ENCODE measurements around the gene TMIGD3.

Gene TMIGD3

DNA sequence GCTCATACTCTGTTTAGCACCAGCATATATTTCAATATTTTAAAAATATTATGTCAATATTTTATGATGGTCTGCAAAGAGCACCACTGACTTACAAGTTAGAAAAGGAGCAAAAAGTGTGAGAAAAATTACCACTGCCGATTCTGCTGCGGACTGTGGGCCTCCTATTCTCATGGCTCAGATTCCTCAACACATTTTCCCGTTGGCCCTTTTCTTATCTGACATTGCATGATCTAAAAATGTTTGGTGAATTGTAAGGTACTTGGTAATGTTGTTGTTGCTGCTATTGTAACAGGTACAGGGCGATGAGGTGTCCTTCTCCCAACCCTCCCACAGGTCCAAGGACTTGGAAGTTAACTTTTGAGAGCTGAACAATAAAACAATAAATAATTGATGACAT, 28.9 kb downstream of the TMIGD3 start:
- DNase-seq (ENCODE audit: low read depth in 2 of 2), result no peak

DNA sequence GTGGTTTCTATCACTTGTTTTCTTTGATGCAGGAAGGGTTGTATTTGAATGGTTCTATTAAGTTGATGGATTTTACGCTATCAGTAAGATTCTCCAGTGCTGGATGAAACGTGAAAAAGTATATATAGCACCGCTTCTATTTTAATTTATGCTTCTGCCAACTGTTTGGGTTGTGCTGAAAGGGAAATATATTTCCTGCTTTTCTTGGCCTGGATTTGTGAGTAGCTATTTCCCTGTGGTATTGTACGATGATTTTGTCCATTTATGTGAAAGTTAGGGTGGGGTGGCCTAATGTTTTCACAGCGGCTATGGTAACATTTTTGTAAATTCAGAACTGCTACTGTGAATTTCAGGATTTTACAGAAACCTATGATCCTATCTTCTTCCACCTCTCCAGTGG, 29.3 kb downstream of the TMIGD3 start:
- DNase-seq (ENCODE audit: low read depth in 2 of 2), result no peak

DNA sequence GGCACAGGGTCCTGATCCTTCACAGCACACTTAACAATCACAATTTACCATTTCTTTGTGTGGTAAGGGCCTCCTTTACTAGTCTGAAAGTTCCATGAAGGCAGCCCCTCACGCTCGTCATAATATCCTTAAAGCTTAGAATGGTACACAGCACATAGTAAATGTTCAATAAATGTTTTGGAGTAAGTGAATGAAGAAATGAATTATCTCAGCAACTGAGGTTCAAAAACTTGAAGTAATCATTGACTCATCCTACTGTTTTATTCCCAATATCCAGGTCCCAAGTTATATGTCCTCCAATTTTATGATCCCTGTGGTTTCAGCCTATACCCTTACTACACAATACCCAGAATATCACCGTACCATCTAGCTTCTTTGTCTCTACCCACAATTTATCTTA, 31.9 kb downstream of the TMIGD3 start:
- no peak for DNase-seq (ENCODE audit: low read depth in 2 of 2)

DNA sequence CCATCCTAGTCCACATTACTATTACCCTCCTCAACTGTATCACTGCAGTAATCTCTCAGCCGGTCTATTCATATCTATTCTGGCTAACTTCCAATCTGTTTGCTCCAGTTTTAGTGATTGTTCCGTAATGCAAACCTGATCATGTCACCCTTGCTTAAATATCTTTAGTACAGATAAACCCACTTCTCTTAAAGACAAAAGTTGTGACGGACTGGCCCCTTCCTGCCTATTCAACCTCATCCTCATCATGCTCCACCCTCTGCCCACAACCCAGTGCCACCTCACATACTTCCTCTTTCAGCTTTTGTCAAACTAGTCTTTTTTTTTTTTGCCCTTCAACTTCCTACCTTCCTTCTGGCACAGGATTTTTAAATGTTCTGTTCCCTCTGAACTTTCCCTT, 32.4 kb downstream of the TMIGD3 start:
- peak; percentile 23 to 49 for DNase-seq (ENCODE audit: low read depth in 2 of 2)

DNA sequence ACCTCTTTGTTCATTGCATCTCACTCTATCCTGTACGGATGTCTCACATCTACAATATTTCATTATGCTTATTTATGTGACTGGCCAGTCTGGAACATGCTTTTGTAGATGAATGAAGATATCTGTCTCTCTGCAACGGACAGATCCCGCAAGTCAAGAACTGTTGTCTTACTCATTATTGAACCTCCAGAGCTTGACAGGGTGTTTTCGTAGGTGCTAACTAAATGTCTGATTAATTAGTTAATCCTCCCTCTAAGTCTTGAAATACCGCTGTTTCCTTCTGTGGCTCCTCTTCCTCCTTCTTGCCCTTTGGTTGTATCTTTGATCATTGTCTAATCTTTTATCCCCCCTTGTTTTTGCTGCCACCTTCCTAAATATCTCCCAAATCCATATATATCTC, 32.8 kb downstream of the TMIGD3 start:
- no peak for DNase-seq (ENCODE audit: low read depth in 2 of 2)

DNA sequence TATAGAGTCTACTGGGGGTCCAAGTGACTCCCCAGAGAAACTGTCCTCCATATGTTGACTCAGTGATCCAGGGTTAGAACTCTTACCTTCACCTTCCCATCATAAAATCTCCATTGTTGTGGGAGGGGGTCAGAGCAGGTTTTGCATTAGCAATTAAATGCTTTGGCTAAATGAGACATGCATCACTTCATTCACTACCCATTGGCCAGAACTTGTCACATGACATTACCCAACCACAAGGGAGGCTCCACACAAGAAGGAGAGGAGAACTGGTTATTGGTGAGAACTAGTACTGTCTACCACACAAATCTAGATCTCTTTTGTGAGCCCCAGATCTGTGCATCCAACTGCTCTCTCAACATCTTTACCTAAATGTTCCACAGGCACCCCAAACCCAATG, 33.9 kb downstream of the TMIGD3 start:
- DNase-seq (ENCODE audit: low read depth in 2 of 2), result no peak

DNA sequence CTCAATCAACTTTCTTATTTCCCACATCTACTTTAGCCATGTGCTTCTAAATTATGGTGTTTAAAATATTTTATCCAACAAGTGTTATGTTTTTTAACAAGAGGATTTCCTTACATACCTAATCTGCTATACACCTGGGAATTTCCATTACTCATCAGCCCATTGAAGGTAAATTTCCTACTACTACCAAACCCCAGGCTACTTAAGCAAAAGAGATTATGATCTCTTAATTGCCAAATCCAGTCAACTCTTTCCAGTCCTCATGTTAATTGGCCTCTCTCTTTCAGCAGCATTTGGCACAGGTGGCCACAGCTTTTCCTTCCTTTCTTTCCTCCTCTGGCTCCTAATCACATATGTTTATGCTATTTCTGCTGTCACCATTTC, 34.7 kb downstream of the TMIGD3 start:
- no peak for DNase-seq (ENCODE audit: low read depth in 2 of 2)

DNA sequence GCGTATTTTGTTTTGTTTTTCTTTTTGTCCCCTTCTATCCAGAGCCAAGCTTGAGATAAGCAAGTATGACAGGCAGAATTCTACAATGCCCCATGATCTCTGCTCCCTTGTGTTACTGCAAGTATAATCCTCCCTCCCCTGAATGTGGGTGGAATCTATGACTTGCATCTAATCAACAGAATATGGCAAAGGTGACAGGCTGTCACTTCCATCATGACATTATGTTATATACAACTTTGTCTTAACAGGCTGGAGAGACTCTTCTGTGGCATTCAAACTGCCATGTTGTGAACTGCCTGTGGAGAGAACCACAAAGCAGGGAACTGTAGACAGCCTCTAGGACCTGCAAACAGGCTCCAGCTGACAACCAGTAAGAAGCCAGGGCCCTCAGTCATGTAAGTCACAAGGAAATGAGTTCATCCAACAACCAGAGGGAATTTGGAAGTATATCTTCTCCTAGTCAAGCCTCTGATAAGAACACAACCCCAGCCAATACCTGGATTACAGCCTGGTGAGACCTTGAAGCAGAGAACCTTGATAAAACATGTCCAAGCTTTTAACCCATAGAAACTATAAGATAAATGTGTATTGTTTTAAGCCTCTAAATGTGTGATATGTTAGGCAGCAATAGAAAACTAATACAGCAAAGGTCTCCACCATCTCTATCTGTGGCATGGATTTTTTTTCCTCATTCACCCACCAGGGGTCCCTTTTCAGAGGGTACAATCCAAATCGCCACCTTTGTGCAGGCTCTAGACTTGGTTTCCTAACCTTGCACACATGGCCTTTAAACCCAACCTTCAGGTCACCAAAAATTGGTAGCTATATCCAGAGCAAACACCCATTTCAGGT, 35.3 kb downstream of the TMIGD3 start:
- no peak for DNase-seq (ENCODE audit: low read depth in 2 of 2)

DNA sequence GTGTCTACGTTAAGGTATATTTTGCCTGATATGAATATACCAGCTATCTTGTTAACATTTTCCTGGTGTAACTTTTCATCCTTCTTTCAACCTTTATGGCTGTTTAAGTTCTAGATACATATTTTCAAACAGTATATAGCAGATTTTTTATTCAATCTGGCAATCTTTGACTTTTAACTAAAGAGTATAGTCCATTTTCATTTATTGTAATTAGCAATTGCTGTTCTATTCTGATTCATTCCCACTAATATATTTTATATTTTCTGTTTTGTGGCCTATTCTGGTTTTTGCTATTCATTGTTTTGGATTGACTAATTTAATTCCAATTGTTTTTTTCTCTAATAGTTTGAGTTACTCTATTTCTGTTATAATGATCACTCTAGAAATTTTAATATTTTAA, 37.0 kb downstream of the TMIGD3 start:
- no peak for DNase-seq (ENCODE audit: low read depth in 2 of 2)

DNA sequence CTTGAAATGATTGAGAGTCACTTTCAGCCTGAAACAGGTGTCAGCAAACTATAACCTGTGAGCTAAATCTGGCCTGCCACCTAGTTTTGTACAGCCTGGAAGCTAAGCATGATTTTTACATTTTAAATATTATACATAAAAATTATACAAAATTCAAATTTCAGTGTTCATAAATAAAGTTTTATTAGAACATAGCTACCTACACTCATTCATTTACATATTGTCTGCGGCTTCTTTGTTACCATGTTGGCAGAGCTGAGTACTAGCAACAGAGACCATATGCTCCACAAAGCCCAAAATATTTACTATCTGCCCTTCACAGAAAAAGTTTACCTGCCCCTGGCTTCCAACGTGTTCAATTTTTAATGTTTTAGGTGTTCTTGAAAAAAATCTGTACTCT, 37.7 kb downstream of the TMIGD3 start:
- no peak for DNase-seq (ENCODE audit: low read depth in 2 of 2)

DNA sequence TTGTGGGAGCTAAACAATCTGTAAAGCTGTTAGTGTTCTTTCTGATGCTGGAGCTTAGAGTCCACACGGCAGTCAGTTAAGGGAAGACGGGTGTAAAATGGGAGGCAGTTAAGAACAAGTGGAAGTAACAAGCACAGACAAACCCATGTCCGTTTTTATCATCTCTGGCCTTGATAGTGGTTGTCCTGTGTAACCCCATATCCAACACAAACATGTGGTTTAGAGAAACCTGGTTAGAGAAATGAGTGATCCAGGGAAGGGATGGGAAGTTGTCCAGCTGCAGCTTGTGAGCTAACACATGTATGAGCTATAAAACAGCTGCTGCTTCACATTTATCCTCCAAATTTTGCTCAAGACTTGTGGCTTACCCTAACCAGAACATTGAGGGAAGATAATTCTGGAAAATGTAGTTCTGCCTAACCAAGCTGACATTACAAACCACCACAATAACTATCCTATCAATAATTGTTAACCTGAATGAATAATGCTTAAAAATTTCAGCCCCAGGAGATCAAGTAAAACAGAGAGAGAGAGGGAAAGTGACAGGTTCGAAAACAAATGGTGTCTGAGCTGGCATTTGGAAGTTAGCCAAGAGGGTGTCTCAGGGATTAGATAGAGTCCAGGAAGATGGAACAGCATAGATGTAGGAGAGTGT, 40.3 kb downstream of the TMIGD3 start:
- no peak for DNase-seq (ENCODE audit: low read depth in 2 of 2)

DNA sequence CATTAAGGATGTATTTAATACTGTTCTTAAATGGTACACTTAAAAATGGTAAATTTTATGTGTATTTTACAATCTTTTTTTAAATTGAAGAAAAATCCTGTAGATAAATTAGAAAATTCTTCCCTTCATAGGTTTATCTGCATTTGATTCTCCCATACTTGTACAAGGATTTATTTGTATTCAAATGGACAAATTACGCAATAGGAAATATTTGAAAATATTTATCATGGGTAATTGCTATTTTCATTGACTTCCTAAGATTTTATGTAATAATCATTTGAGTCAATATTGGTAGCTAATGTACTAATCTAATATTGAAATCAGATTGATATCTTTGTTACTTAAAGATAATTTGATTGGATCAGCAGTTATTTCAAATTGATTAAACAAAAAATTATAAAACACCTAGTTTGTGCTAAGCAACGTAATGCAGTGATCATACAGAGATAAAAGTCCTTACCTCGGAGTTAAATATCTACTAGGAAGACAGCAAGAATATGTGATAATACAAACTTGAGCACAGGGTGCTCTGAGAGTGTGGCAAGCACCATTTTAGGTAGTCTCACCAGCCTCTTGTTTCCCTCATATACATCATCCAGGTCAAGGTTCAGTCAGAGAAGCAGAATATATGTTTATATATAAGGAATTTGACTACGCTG, 40.9 kb downstream of the TMIGD3 start:
- no peak for DNase-seq (ENCODE audit: low read depth in 2 of 2)

DNA sequence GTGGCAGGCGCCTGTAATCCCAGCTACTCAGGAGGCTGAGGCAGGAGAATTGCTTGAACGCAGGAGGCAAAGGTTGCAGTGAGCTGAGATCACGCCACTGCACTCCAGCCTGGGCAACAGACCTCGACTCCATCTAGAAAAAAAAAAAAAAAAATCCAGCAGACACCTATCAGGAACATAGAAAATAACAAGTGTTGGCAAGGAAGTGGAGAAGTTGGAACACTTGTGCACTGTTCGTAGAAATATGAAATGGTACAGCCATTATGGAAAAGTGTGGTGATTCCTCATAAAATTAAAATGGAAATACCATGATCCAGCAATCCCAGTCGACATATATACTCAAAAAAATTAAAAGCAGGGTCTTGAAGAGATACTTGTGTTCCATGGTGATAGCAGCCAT, 41.7 kb downstream of the TMIGD3 start:
- DNase-seq (ENCODE audit: low read depth in 2 of 2), result no peak

DNA sequence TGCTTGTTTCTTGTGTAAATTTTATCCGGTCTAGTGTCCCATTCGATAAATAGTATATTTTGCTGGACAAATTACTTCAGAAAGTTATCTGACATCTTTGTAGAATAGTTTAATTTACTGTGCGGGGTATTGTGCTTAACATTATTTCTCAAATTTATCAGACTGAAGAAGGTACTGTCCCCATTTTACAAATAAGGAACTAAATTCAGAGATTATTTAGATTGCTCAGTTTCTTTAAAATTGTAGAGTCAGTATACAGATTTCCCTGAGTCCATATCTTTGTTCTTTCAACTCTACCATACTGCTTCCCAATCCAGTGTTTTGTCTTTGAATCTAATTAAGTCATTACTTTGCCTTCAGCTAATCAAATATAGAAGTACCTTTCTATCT, 47.8 kb downstream of the TMIGD3 start:
- no peak for DNase-seq (ENCODE audit: low read depth in 2 of 2)

DNA sequence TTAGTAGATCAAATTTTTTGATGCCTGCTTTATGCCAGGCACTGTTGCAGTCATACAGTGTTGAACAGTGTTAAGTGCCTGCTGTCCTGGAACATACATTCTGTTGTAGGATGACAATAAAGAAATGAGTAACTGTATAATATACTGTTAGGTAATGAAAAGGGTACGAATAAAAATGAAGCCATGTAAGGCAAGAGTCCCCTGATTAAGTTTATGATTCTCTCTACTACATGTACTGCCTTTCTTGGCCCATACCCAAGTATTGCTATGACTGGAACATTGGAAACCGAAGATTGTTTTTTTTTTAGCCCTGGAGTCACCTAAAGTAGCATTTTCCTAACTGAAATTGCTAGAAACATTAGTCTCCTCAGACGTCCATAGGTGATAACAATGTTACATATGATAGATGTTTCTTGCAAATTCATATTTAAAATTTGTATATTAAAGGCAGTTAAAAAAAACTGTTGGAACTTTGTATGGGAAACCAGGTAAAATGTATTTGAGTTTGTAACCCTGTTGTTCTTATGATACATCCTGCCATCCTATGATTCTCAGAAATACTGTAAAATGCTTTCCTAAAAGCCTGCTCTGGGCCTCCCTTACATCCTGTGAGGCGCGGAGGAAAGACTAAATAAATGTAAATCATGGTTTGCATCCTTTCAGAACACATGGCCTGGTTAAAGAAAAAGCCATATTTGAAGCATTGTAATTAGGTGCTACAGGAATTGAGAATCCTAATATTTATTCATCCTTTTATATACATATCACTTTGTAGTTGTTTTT, 48.4 kb downstream of the TMIGD3 start:
- no peak for DNase-seq (ENCODE audit: low read depth in 2 of 2)

DNA sequence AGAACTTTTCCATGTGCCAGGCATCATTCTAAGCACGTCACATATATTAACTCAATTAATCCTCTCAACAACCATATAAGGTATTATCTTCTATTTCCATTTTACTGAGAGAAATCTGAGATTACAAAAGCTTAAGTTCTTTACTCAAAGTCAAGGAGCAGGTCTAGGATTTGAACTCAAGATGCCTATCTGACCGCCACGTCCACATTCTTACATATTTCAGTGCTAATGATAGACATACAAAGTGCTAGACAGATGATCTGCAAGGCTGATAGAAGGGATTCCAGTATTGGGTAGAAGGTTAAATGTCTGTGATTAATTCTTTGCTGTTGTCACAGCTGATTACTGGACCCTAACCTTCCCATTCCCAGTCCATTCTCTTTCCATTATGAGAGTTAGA, 49.7 kb downstream of the TMIGD3 start:
- DNase-seq (ENCODE audit: low read depth in 2 of 2), result no peak

DNA sequence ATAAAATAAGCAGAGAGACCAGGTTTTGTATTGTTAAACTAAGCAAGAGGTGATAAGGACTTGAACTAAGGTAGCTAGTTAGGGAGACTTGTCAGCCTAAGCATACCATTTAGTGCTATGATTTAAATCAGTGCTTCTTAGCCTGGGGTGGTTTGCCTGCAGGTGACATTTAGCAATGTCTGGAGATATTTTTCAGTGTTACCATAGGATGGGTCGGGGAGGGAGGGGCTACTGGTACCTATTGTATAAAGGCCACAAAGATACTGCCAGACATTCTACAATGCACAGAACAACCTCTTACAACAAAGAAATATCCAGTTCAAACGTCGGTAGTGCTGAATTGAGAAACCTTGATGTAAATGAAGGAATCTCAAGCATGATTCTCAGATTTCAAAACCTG, 50.9 kb downstream of the TMIGD3 start:
- no peak for DNase-seq (ENCODE audit: low read depth in 2 of 2)

DNA sequence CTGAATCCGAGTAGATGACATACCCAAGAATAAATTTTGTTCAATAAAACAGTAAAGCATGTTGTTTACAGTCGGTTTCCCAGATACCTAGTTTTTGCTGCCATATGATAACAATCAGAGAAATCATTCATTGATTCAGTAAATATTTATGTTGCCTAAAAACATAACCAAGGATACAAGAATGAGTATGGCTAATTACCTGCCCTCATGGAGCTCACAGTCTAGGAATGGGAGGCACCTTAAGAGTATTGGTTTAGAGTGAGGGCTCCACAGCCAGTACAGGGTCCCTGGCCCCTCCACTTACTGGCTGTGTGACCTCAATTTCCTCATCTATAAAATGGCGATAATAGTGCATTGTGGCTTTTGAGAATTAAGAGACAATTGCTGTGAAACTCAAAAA, 53.2 kb downstream of the TMIGD3 start:
- no peak for DNase-seq (ENCODE audit: low read depth in 2 of 2)

DNA sequence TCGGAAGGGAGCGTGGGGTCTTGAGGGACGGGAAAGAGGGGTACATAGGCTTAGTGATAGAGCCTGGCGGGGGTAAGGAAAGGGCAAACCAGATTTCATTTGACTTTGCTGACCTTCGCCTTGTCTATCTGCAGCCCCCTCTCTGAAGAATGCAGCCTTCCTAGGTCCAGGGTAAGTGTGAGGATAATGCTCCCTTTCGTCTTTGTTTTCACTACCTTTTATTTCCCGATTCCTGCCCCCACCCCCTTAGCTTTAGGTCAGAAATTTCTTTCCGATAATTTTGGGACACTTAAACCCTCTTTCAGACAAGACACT, 53.8 kb downstream of the TMIGD3 start:
- DNase-seq (ENCODE audit: low read depth in 2 of 2), result no peak

DNA sequence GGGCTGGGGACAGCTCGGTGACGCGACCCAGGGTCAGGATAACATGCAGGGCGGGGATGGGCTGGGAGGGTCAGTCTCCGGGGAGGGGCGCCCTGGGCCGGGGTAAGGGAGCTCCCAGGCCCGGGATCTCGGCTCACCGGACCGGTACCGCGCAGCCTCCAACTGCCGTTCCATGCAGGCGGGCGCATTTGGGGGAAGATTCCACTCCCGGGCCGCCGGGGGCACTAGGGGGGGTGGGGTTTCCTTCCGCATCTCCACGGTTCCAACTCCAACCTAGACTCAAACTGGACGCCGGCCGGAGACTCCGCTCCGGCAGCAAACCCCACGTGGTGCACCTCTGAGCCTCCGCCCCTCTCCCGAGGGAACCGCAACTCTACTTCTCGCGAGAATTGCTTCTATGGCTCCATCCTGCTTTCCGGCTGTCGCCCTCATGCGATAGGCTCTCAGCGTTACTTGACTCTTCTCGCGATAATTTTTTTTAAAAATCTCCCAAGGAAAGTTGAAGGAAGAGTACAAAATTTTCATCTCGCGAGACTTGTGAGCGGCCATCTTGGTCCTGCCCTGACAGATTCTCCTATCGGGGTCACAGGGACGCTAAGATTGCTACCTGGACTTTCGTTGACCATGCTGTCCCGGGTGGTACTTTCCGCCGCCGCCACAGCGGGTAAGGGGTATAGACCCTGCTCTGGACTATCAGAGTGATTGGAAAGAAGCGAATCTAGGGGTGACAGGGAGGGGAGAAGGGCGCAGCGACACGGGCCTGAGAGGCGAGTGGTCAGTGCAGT, 54.3 kb downstream of the TMIGD3 start, which contains the start of the genes ATP5PB and WDR77:
TSS of gene ATP5PB (plus strand) at position 547 of the 785 bp plus-strand sequence. CDS start at position 625, 78 bp downstream.
TSS of gene WDR77 (minus strand) at position 339 of the 785 bp plus-strand sequence. CDS start at position 252, 87 bp downstream.
- peak; percentile 76 to 87 for DNase-seq (ENCODE audit: low read depth in 2 of 2)

DNA sequence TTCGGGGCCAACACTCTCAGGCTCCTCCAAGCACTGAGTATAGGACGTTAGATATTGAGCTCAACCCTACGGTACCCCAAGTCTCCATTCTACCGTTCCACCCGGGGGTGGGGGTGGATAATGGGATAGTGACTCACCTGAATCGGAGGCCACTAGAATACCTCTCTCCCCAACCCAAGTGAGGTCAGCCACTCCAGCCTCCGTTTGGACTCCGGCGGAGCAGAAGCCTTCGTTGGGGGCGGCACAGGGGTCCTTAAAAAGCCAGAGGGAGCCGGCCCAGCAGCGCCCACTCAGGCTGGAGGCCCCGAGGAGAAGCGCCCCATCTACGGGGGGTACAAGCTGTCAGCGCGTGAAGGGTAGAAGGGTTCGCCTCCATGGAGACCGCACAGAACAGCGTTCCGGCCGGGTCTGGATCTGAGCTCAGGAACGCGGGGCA, 54.9 kb downstream of the TMIGD3 start:
- peak; percentile 11 to 23 for DNase-seq (ENCODE audit: low read depth in 2 of 2)

Data from stimulated activated CD4-positive, alpha-beta T cell treated with anti-CD3 and anti-CD28 coated beads, Interleukin-4, amount 100 ng/mL, for 48 hours (primary cell).